GM06990 (cell line): ENCODE data around the gene ASGR1.
A peak's percentile ranks its signal among the peaks of the same experiment; 100 is the strongest.

Experiments used
- DNase-seq: peaks from one replicate; pipeline ENCODE4 v3.0.0-alpha.2; 2011; ENCODE audit not compliant: insufficient read length; ENCODE audit errors: extremely low read depth
- H3K27me3 ChIP-seq: replicated peaks from 2 replicates; pipeline ENCODE4 v1.6.0; 2011; ENCODE audit warnings: low read length; ENCODE audit not compliant: control insufficient read depth, insufficient read depth
- H3K36me3 ChIP-seq: 2 replicates; pipeline ENCODE4 v1.5.1; 2011; ENCODE audit warnings: low read length; ENCODE audit not compliant: control insufficient read depth, insufficient read depth
- H3K4me3 ChIP-seq: replicated peaks from 2 replicates; pipeline ENCODE4 v1.5.1; 2011; ENCODE audit warnings: low read depth, mild to moderate bottlenecking, control low read depth, low read length
- TF ChIP-seq, protein P1 (sequence below): IDR thresholded peaks from 2 replicates; pipeline ENCODE4 v1.5.1; 2011; ENCODE audit warnings: low read length, control low read depth, mild to moderate bottlenecking, inconsistent platforms; ENCODE audit not compliant: insufficient read depth, poor library complexity, severe bottlenecking

Gene ASGR1

DNA sequence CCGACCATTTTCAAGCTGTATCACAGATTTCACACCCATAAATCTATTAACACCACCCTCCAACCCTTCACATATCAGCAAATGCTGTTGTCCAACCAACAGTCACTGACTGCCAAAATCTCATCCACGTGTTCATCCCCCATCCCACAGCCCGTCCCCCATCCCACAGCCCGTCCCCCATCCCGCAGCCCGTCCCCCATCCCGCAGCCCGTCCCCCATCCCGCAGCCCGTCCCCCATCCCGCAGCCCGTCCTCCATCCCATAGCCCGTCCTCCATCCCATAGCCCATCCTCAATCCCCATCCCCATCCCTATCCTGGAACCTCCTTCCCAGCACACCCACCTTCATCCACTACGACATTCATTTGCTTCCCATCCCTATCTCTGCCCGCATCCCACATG lies 26.4 kb upstream of the ASGR1 start:
- TF ChIP-seq, protein P1, sequence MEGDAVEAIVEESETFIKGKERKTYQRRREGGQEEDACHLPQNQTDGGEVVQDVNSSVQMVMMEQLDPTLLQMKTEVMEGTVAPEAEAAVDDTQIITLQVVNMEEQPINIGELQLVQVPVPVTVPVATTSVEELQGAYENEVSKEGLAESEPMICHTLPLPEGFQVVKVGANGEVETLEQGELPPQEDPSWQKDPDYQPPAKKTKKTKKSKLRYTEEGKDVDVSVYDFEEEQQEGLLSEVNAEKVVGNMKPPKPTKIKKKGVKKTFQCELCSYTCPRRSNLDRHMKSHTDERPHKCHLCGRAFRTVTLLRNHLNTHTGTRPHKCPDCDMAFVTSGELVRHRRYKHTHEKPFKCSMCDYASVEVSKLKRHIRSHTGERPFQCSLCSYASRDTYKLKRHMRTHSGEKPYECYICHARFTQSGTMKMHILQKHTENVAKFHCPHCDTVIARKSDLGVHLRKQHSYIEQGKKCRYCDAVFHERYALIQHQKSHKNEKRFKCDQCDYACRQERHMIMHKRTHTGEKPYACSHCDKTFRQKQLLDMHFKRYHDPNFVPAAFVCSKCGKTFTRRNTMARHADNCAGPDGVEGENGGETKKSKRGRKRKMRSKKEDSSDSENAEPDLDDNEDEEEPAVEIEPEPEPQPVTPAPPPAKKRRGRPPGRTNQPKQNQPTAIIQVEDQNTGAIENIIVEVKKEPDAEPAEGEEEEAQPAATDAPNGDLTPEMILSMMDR = no peak
- peak overlapping the region; percentile 62 for H3K4me3 ChIP-seq
- no peak for DNase-seq

DNA sequence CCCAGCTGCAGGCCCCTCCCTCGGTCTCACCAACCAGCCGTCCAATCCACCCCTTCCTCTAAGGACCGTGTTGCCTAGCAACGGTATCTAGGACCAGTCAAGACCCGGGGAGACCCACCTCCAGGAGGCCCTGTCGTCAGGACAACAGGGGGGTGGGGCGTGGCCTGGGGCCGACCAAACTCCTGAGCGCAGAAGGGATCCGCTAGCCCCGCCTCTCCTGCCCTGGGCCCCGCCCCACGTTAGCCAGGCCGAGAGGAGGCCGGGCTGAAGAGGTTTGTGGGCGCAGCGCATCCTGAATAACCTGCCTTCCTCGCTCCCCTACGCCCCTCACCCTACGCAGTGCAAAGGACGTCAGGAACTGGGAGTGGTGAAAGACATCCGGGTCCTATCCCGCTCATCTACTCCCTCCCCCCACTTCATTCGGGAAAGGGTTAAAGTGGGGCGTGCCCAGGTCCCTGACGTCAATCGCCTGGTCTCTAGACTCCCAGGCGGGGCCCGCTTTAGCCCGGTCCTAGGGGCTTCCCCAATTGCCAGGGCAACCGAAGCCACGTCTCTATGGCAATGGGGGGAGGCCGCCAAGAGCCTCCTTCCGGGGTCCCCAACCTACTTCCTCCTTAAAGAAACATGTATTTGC lies 25.8 kb upstream of the ASGR1 start:
- peak; percentile 94 for DNase-seq
- no peaks in the 10 kb centered on the region for H3K36me3 ChIP-seq
- no peaks in the 10 kb centered on the region for H3K27me3 ChIP-seq
- TF ChIP-seq, protein P1 = no peak
- peak overlapping the region; percentile 62 for H3K4me3 ChIP-seq

More for the DNA sequence above, 26.4 kb upstream of the ASGR1 start:
- Histone ChIP-seq H3K27me3 (no peaks in the 10 kb centered on the region), H3K36me3 (no peaks in the 10 kb centered on the region)

DNA sequence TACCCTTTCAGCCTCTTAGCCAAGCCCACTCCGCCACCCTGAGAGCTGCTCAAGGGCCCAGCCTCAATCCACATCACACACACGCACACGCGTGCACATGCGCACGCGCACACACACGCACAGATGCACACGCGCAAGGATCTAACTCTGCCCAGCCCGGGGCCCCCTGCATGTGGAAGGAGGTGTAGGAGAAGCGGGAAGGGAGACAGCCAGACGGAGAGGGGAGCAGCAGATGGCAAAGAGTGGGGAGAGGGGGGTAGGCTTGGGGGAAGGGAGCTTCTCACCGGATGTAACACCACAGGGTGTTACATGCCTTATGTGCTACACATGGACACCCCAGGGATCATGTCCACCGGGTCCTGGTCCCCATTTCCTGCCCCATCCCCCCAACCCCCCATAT lies 25.2 kb upstream of the ASGR1 start:
- TF ChIP-seq, protein P1 = no peak
- no peaks in the 10 kb centered on the region for H3K36me3 ChIP-seq
- DNase-seq = no peak
- no peaks in the 10 kb centered on the region for H3K27me3 ChIP-seq
- H3K4me3 ChIP-seq = peak overlapping the region; percentile 62

DNA sequence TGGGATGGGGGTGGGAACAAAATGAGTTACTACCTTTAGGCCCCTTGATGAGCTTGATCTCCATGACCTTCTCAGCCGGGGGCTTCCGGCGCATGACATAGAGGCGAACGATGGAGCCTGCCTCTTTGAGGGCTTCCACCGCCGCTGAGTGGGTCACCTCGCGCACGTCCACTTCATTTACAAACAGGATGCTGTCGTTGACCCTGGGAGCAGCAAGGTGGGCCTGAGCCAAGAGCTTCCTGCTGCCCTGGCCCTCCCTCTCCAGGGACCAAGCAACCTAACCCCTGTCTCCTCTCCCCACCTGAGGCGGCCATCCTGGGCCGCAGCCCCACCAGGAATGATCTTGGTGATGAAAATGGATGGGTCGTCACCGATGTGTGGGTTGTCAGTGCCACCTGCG lies 24.2 kb upstream of the ASGR1 start:
- Histone ChIP-seq H3K27me3 (no peaks in the 10 kb centered on the region), H3K4me3 (no peak overlapping the region), H3K36me3 (no peaks in the 10 kb centered on the region)
- TF ChIP-seq, protein P1 = no peak
- DNase-seq = no peak

- no peak overlapping the region for H3K4me3 ChIP-seq
- H3K36me3 ChIP-seq = no peaks in the 10 kb centered on the region
- TF ChIP-seq, protein P1 = no peak
- no peaks in the 10 kb centered on the region for H3K27me3 ChIP-seq
- no peak for DNase-seq
Observed at GRCh38 chr17:7196651-7197401, 17.7 kb upstream of the ASGR1 start.

DNA sequence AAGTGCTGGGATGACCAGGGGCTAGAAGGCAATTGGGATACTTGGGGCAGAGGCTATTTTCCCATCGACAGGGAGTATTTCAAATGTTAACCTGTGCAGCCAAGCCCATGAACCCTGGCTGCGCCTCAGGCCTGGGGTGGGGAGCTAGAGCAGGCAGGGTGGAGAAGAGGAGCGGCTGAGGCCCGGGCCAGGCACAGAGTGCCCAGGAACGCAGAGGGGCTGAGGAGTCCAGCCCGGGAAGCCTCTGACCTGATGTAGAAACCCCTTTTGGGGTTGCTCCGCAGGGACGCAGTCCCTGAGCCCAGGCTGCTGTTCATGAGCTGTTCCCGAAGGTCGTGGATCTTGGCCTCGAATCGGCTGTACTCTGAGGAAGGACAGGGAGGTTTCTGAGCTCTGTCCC lies 16.8 kb upstream of the ASGR1 start:
- TF ChIP-seq, protein P1 = no peak
- Histone ChIP-seq H3K36me3 (no peaks in the 10 kb centered on the region), H3K4me3 (no peak overlapping the region), H3K27me3 (no peaks in the 10 kb centered on the region)
- DNase-seq = no peak
